ENCODE measurements around the gene COPZ2. TPM values are rescaled to one million over a fixed set of nuclear protein-coding genes. Genes with fewer than 3 reads are reported as not detected.

The COPZ2 gene
- total RNA-seq, 1 experiment from 2014 or later: 1.3 TPM

GRCh38 chr17:48003417-48004151 lies 34.0 kb downstream of the COPZ2 start:
- no peak for TF ChIP-seq EZH2 (IDR thresholded peaks at IDR 0.05; ENCODE audit: low read length, unreplicated experiment)
- no peak for TF ChIP-seq EZH2phosphoT487 (IDR thresholded peaks at IDR 0.05; ENCODE audit: borderline replicate concordance, low read length)
- TF ChIP-seq CTCF (conservative IDR thresholded peaks at IDR 0.05; ENCODE audit: low read depth, low read length): no peak
- H3K9me3 ChIP-seq (ENCODE audit: low read length): no peaks in the 10 kb centered on the region
- no peaks in the 10 kb centered on the region for H3K79me2 ChIP-seq (ENCODE audit: low read length)
- no peak overlapping the region for H3K4me3 ChIP-seq (ENCODE audit: low read length)
- no TSS peak for BruUV-seq (replicated peaks)
- ChIA-PET CTCF (interaction anchor here (1.2 kb wide), 1 partner anchor 13 kb away, joined by 3 read pairs; no protein-coding TSS in a partner anchor), POLR2A (ENCODE audit: unreplicated experiment) (no interaction called here)
- peak overlapping the region; percentile 82 for H3K9ac ChIP-seq (ENCODE audit: low read length)
- H2AFZ ChIP-seq (ENCODE audit: low read length): no peak overlapping the region
- DNase-seq: no peak
- H3K27me3 ChIP-seq (ENCODE audit: low read length): no peaks in the 10 kb centered on the region
- no peaks in the 10 kb centered on the region for H4K20me1 ChIP-seq (ENCODE audit: low read length)
- H3K9me2 ChIP-seq (replicated peaks; ENCODE audit: low read length): no peaks in the 10 kb centered on the region
- ATAC-seq: no peak
- peak overlapping the region; percentile 97 for H3K27ac ChIP-seq (ENCODE audit: low read length)
- H3F3A ChIP-seq (ENCODE audit: low read length, unreplicated experiment): no peaks in the 10 kb centered on the region
- peak overlapping the region; percentile 74 for H3K4me2 ChIP-seq (ENCODE audit: low read length)
- peaks cover 54% of the 10 kb centered on the region for H3K4me1 ChIP-seq (ENCODE audit: insufficient read depth, low read length)
- intact Hi-C loops (cut with micrococcal nuclease): loop anchor here (2.0 kb wide), 1 partner anchor 33 kb away; the partner anchor contains the start of gene CDK5RAP3
- H3K36me3 ChIP-seq (ENCODE audit: low read depth, low read length): no peaks in the 10 kb centered on the region

- Histone ChIP-seq H3K9me3 (ENCODE audit: low read length) (no peaks in the 10 kb centered on the region), H3F3A (ENCODE audit: low read length, unreplicated experiment) (no peaks in the 10 kb centered on the region), H3K9ac (ENCODE audit: low read length) (peak overlapping the region; percentile 82), H3K4me2 (ENCODE audit: low read length) (peak overlapping the region; percentile 74), H2AFZ (ENCODE audit: low read length) (peak overlapping the region; percentile 73), H3K4me1 (ENCODE audit: insufficient read depth, low read length) (peaks cover 54% of the 10 kb centered on the region), H3K27me3 (ENCODE audit: low read length) (no peaks in the 10 kb centered on the region), H3K4me3 (ENCODE audit: low read length) (peak overlapping the region; percentile 29; the same call in 1 of the 2 replicates), H3K36me3 (ENCODE audit: low read depth, low read length) (no peaks in the 10 kb centered on the region), H3K9me2 (replicated peaks; ENCODE audit: low read length) (no peaks in the 10 kb centered on the region), H3K27ac (ENCODE audit: low read length) (peak overlapping the region; percentile 97), H3K79me2 (ENCODE audit: low read length) (no peaks in the 10 kb centered on the region), H4K20me1 (ENCODE audit: low read length) (no peaks in the 10 kb centered on the region)
- DNase-seq: no peak
- ChIA-PET POLR2A (ENCODE audit: unreplicated experiment) (no interaction called here), CTCF (interaction anchor here (0.9 to 1.0 kb wide), 3 partner anchors 22 to 54 kb away, joined by 3 to 8 read pairs (median 6); partner anchors contain the start of gene CDK5RAP3)
- peak; percentile 36 for ATAC-seq
- TF ChIP-seq EZH2 (IDR thresholded peaks at IDR 0.05; ENCODE audit: low read length, unreplicated experiment): no peak
- TF ChIP-seq CTCF (conservative IDR thresholded peaks at IDR 0.05; ENCODE audit: low read depth, low read length): no peak
- TF ChIP-seq EZH2phosphoT487 (IDR thresholded peaks at IDR 0.05; ENCODE audit: borderline replicate concordance, low read length): no peak
- TSS peak; percentile 93 for BruUV-seq (replicated peaks)
- intact Hi-C loops (cut with micrococcal nuclease): loop anchor here (2.0 kb wide), 1 partner anchor 32 kb away; the partner anchor contains the start of gene CDK5RAP3
These were observed 34.6 kb downstream of the COPZ2 start for GRCh38 chr17:48002916-48003416.
